Kidney (tissue), 14 donors: ENCODE measurements around the gene CDYL2. TPM values are rescaled to one million over a fixed set of nuclear protein-coding genes. Genes with fewer than 3 reads are reported as not detected.

Experiments used
- DNase-seq, 5 donors: peaks; one replicate each; pipeline ENCODE4 v3.0.0-alpha.2; 2013 to 2020
- FAIRE-seq: peaks from 2 replicates; lab custom pipeline; 2012; peaks lifted over from hg19 to GRCh38; lab: Jason Lieb, UNC
- H3K27ac ChIP-seq, 2 donors: one replicate each; pipeline ENCODE4 v1.7.0; 2013; ENCODE audit warnings: low read depth in 2 of 2, low read length in 2 of 2, inconsistent platforms in 1 of 2
- H3K27me3 ChIP-seq: one replicate; pipeline ENCODE4 v1.7.1; 2013; ENCODE audit warnings: low read length, inconsistent platforms; ENCODE audit not compliant: control insufficient read depth, insufficient read depth
- H3K36me3 ChIP-seq, 3 donors: one replicate each; pipeline versions ENCODE4 v1.7.0 to v1.7.1; 2013; ENCODE audit warnings: low read length in 3 of 3, control low read depth in 1 of 3, inconsistent platforms in 1 of 3; ENCODE audit not compliant: insufficient read depth in 3 of 3, control insufficient read depth in 2 of 3
- H3K4me1 ChIP-seq, 3 donors: one replicate each; pipeline versions ENCODE4 v1.7.0 to v1.7.1; 2013; ENCODE audit warnings: low read length in 3 of 3, inconsistent platforms in 1 of 3, low read depth in 1 of 3; ENCODE audit not compliant: control insufficient read depth in 2 of 3, insufficient read depth in 2 of 3
- H3K4me3 ChIP-seq, 3 donors: one replicate each; pipeline versions ENCODE4 v1.7.0 to v1.8.1; 2013; ENCODE audit warnings: low read length in 3 of 3, control low read depth in 1 of 3, inconsistent platforms in 1 of 3
- H3K9ac ChIP-seq, 3 donors: one replicate each; pipeline versions ENCODE4 v1.7.0 to v1.7.1; 2013; ENCODE audit warnings: low read length in 3 of 3, control low read depth in 1 of 3, inconsistent platforms in 1 of 3
- H3K9me3 ChIP-seq, 3 donors: one replicate each; pipeline versions ENCODE4 v1.7.0 to v1.7.1; 2013; ENCODE audit warnings: low read length in 3 of 3, control low read depth in 1 of 3, inconsistent platforms in 1 of 3; ENCODE audit not compliant: control insufficient read depth in 2 of 3, insufficient read depth in 1 of 3
- intact Hi-C: fragments of 100-400 bp; cut with DNase I; formaldehyde crosslinking; loops from one replicate; pipeline ENCODE4 v1.11.1; 2022
- polyA plus RNA-seq: library from polyadenylated mRNA; stranded (reverse); fragments of 350-450 nt; fragmentation: Illumina TruSeq; extraction: RNeasy Lipid Tissue Mini Kit (QIAGEN cat#74804); gene quantifications from one replicate; pipeline ENCODE4 v1.2.3, GENCODE V29; 2014; ENCODE audit warnings: low read depth, low replicate concordance; ENCODE audit not compliant: insufficient read depth
- total RNA-seq: library from RNA; stranded (reverse); fragmentation: NEBNext Ultra II Directional; extraction: Animal tissue kit (Norgen Biotek cat#: 25700); gene quantifications from one replicate; pipeline ENCODE4 v1.2.1, GENCODE V29; 2021
- TF ChIP-seq, protein P1 (sequence below): IDR thresholded peaks from 3 replicates; pipeline ENCODE4 v1.5.1; 2012; ENCODE audit warnings: mild to moderate bottlenecking, moderate library complexity, borderline replicate concordance; ENCODE audit not compliant: insufficient read depth; ENCODE audit errors: extremely low read depth
- donor health status: control.
- donor health status: control.
- donor health status: control.
- donor health status: control.
- donor health status: control.
- donor health status: DM: yes; HTN: yes; CAD: no.
- donor health status: Normal renal cell carcinoma (clear cell type).

Gene CDYL2
- total and polyA plus RNA-seq, 2 donors from 2014 or later: 2.6 to 27.3 TPM

DNA sequence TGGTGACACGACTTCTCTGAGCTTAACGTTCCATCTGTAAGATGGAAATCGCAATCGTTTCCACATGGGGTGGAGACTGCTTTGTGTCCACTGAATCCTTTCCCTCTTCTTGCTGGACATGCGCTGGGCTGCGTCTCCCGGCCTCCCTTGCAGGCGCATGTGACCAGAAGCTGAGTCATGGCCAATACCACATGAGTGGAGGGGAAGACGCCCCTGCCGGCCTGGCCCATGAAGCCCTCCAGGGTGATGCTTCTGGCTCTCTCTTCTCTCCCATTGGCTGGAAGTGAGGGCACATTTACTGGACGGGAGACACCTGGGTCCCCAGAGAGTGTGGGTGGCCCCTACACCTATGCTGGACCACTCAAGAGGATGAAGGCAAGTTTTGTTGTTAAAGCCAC lies 192.5 kb downstream of the CDYL2 start:
- no peak overlapping the region for H3K9ac ChIP-seq
- FAIRE-seq: no peak
- H3K27ac ChIP-seq: no peak overlapping the region
- DNase-seq: no peak
- H3K9me3 ChIP-seq: no peaks in the 10 kb centered on the region
- TF ChIP-seq, protein P1, sequence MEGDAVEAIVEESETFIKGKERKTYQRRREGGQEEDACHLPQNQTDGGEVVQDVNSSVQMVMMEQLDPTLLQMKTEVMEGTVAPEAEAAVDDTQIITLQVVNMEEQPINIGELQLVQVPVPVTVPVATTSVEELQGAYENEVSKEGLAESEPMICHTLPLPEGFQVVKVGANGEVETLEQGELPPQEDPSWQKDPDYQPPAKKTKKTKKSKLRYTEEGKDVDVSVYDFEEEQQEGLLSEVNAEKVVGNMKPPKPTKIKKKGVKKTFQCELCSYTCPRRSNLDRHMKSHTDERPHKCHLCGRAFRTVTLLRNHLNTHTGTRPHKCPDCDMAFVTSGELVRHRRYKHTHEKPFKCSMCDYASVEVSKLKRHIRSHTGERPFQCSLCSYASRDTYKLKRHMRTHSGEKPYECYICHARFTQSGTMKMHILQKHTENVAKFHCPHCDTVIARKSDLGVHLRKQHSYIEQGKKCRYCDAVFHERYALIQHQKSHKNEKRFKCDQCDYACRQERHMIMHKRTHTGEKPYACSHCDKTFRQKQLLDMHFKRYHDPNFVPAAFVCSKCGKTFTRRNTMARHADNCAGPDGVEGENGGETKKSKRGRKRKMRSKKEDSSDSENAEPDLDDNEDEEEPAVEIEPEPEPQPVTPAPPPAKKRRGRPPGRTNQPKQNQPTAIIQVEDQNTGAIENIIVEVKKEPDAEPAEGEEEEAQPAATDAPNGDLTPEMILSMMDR: no peak
- no peak overlapping the region for H3K4me3 ChIP-seq
- H3K27me3 ChIP-seq: no peaks in the 10 kb centered on the region
- no peaks in the 10 kb centered on the region for H3K4me1 ChIP-seq
- H3K36me3 ChIP-seq: peaks cover 0 to 3% (median 0%) of the 10 kb centered on the region in 3 donors
- intact Hi-C loops: no loop called here

DNA sequence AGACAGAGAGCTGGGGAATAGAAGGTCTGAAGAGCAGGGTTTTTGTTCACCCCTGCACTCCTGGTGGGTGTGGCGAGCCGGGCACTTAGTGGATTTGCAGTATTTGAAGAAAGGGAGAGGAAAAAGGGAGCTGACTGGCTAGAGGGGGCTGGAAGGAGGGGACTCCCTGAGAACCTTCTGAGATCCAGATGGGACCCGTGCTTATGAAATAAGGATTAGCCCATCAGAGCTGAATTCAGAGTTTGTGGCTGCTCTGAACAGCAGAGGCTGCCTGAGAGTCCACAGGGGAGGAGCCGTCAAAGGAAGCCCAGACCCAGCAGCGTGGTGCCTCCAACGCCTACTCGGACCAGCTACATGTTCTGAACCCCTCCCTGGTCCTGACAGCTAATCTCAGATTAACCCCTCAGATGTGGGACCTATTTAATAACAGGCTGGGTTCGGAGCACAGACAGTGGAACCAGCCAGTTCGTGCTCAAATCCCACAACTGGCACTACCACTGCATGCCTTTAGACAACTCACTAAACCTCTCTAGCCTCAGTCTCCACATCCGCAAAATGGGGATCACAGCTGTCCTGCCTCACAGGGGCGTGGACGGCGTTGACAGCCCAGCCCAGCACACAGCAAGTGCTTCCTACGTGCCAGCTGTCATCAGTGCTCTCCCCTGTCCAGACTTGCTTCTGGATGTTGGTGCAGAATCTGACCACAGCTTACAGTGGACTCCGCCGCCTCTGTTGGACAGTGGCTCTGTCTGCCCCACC lies 193.0 kb downstream of the CDYL2 start:
- Histone ChIP-seq H3K27ac (no peak overlapping the region), H3K9me3 (no peaks in the 10 kb centered on the region), H3K9ac (no peak overlapping the region), H3K27me3 (no peaks in the 10 kb centered on the region), H3K36me3 (peaks cover 0 to 3% (median 0%) of the 10 kb centered on the region in 3 donors), H3K4me3 (no peak overlapping the region), H3K4me1 (no peaks in the 10 kb centered on the region)
- FAIRE-seq: no peak
- TF ChIP-seq, protein P1: no peak
- intact Hi-C loops: no loop called here
- no peak for DNase-seq

DNA sequence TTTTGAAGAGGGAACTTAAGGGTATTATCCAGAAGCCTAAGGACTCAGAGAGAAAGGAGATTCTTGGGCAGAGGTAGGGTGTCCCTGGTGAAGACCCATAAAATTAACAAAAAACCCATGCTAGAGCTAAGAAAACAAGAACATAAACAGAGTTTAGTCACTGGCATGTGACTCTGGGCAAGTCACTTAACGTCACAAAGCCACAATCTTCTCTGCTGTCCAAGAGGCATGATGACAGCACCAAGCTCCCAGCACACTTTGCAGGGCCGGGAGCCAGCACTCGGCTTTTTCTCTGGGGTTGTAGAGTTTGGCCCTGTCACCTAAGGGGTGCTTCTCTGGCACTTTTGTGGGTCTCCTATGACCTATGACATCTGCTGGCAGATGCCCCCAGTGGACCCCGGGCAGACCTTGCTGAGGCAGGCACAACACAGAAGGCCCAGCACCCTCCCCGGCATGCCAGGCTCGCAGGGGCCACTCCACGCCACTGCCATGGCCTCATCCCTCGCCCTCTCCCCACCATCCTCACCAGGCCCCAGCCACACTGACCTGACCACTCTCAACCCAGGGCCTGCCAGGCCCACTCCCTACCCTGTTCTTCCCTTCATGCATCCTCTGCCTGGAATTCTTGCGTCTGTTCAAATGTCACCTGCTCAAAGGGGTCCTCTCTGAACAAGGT lies 193.8 kb downstream of the CDYL2 start:
- H3K36me3 ChIP-seq: peaks cover 0 to 3% (median 0%) of the 10 kb centered on the region in 3 donors
- no peaks in the 10 kb centered on the region for H3K4me1 ChIP-seq
- intact Hi-C loops: no loop called here
- no peak overlapping the region for H3K9ac ChIP-seq
- DNase-seq (no peak), FAIRE-seq (no peak)
- no peaks in the 10 kb centered on the region for H3K27me3 ChIP-seq
- no peak overlapping the region for H3K27ac ChIP-seq
- H3K9me3 ChIP-seq: no peaks in the 10 kb centered on the region
- TF ChIP-seq, protein P1: no peak
- H3K4me3 ChIP-seq: no peak overlapping the region
